Measurements from ENCODE around the gene LIF.

LIF gene

DNA sequence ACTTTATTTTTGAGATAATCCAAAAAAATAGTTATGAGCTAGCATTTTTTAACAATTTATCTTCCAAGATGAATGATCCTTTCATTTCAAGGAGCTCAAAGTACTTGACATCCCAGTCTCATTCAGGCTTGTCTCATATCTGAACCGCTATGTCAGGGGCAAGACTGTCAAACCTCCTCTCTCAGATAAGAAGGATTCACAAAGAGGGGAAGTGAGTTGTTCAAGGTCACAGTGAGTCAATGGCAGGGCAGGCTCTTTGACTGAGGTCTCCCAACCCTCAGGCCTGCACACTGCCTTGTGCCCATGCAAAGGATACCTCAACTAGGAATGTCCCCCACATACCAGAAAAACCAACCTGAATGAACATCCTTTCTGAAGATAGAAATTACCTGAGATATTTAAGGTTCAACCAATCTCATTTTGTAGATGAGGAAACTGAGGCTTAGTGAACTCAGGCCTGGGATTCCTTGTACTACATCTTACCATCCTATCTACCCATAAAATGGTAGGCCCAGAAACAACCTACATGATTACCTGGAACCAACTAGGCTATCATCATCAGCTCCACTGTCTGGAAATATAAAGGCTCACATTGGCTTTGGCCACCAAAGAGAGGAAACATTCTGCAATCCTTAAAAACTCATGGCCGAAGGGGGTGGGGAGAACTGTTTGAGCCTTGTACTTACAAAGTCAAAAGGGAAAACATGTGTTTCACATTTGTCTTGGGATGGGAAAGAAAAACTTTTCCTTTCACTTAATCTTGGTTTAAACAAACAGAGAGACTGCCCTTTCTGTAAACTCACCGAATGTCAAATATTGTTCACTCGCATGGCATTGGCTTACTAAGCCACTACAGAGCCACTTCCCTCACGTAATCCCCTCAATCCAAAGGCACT lies 51.1 kb downstream of the LIF start:
- Histone ChIP-seq H3K4me2 (ENCODE audit: low read depth, low read length, poor library complexity, severe bottlenecking) (no peak overlapping the region), H3K36me3 (ENCODE audit: low read length) (no peaks in the 10 kb centered on the region), H3K9me2 (replicated peaks; ENCODE audit: insufficient read depth, low read length) (no peaks in the 10 kb centered on the region), H4K20me1 (ENCODE audit: low read depth, low read length) (no peaks in the 10 kb centered on the region), H3K9ac (ENCODE audit: low read length) (no peak overlapping the region), H3K27me3 (ENCODE audit: low read length) (no peaks in the 10 kb centered on the region), H2AFZ (ENCODE audit: low read depth, low read length, severe bottlenecking) (no peak overlapping the region), H3K27ac (ENCODE audit: low read depth, low read length) (no peak overlapping the region), H3K79me2 (ENCODE audit: insufficient read depth, low read length) (no peaks in the 10 kb centered on the region), H3K4me3 (ENCODE audit: insufficient read depth, low read length, poor library complexity, severe bottlenecking) (no peak overlapping the region), H3F3A (ENCODE audit: insufficient read depth) (no peaks in the 10 kb centered on the region), H3K9me3 (ENCODE audit: insufficient read depth, low read length) (no peaks in the 10 kb centered on the region)
- TF ChIP-seq, protein P1, sequence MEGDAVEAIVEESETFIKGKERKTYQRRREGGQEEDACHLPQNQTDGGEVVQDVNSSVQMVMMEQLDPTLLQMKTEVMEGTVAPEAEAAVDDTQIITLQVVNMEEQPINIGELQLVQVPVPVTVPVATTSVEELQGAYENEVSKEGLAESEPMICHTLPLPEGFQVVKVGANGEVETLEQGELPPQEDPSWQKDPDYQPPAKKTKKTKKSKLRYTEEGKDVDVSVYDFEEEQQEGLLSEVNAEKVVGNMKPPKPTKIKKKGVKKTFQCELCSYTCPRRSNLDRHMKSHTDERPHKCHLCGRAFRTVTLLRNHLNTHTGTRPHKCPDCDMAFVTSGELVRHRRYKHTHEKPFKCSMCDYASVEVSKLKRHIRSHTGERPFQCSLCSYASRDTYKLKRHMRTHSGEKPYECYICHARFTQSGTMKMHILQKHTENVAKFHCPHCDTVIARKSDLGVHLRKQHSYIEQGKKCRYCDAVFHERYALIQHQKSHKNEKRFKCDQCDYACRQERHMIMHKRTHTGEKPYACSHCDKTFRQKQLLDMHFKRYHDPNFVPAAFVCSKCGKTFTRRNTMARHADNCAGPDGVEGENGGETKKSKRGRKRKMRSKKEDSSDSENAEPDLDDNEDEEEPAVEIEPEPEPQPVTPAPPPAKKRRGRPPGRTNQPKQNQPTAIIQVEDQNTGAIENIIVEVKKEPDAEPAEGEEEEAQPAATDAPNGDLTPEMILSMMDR (IDR thresholded peaks at IDR 0.05; ENCODE audit: insufficient read depth, low read length, poor library complexity, severe bottlenecking): no peak
- TF ChIP-seq EZH2phosphoT487 (conservative IDR thresholded peaks at IDR 0.05; ENCODE audit: low read length): no peak

DNA sequence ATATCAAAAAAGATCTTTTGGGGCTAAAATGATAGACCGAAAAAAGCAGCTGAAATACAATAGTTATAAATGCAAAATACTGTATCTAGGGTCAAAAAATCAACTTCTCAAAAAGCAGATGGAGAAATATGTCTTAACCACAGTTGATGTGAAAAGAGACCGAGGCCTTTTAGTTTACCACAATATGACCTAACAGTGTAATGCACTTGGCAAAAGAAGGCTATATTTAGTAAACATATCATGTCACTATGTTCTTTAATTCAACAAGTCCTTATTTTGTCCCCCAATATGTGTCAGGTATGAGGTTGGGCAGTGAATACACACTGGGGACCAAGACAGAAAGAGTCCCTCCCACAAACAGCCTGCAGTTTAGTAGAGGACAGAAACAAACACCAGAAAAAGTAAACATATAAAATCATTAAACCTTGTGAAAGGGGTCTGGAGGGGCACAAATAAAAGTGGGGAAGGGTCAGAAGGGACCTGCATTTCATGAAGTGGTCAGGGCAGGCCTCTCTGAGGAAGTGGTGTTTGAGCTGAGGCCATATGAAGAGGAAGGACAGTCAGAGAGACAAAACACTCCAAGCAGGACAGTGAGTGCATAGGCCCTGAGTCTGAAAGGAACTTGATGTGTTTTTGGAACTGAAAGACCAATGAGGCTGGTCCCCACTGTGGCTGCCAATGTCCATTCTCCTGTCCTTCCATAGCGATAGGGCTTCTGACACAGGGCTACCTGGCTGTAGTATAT lies 53.4 kb downstream of the LIF start:
- no peaks in the 10 kb centered on the region for H3K79me2 ChIP-seq (ENCODE audit: insufficient read depth, low read length)
- H2AFZ ChIP-seq (ENCODE audit: low read depth, low read length, severe bottlenecking): no peak overlapping the region

DNA sequence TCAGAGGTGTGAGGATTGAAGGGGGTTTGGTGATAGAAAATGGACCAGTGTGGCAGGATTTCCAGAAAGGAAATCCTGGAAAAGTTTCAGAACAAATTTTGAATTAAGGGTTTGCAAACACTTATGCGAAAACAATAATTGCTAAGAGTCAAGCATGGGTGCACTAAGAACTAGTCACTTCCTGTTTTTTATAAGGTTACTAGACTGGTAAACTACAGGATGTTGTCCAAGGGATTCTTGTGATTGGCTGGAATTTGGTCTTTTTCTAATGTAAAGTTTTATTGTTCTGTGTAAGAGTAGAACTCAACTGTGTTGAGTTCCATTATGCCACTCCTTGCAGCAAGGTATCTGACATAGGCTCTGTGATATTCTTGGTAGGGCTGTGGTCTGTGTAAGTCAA lies 54.1 kb downstream of the LIF start:
- Histone ChIP-seq H3K4me2 (ENCODE audit: low read depth, low read length, poor library complexity, severe bottlenecking) (no peak overlapping the region), H3K36me3 (ENCODE audit: low read length) (no peaks in the 10 kb centered on the region), H4K20me1 (ENCODE audit: low read depth, low read length) (no peaks in the 10 kb centered on the region), H3K27ac (ENCODE audit: low read depth, low read length) (no peak overlapping the region), H3K4me3 (ENCODE audit: insufficient read depth, low read length, poor library complexity, severe bottlenecking) (no peak overlapping the region), H3K79me2 (ENCODE audit: insufficient read depth, low read length) (no peaks in the 10 kb centered on the region), H3F3A (ENCODE audit: insufficient read depth) (no peaks in the 10 kb centered on the region), H3K9ac (ENCODE audit: low read length) (no peak overlapping the region), H2AFZ (ENCODE audit: low read depth, low read length, severe bottlenecking) (no peak overlapping the region), H3K9me2 (replicated peaks; ENCODE audit: insufficient read depth, low read length) (no peaks in the 10 kb centered on the region), H3K9me3 (ENCODE audit: insufficient read depth, low read length) (no peaks in the 10 kb centered on the region), H3K27me3 (ENCODE audit: low read length) (no peaks in the 10 kb centered on the region)
- TF ChIP-seq, protein P1 (IDR thresholded peaks at IDR 0.05; ENCODE audit: insufficient read depth, low read length, poor library complexity, severe bottlenecking): no peak
- TF ChIP-seq EZH2phosphoT487 (conservative IDR thresholded peaks at IDR 0.05; ENCODE audit: low read length): no peak

More for the DNA sequence above, 53.4 kb downstream of the LIF start:
- Histone ChIP-seq H3K9me3 (ENCODE audit: insufficient read depth, low read length) (no peaks in the 10 kb centered on the region), H3F3A (ENCODE audit: insufficient read depth) (no peaks in the 10 kb centered on the region), H3K4me2 (ENCODE audit: low read depth, low read length, poor library complexity, severe bottlenecking) (no peak overlapping the region), H4K20me1 (ENCODE audit: low read depth, low read length) (no peaks in the 10 kb centered on the region), H3K27me3 (ENCODE audit: low read length) (no peaks in the 10 kb centered on the region), H3K9ac (ENCODE audit: low read length) (no peak overlapping the region), H3K9me2 (replicated peaks; ENCODE audit: insufficient read depth, low read length) (no peaks in the 10 kb centered on the region), H3K36me3 (ENCODE audit: low read length) (no peaks in the 10 kb centered on the region), H3K4me3 (ENCODE audit: insufficient read depth, low read length, poor library complexity, severe bottlenecking) (no peak overlapping the region), H3K27ac (ENCODE audit: low read depth, low read length) (no peak overlapping the region)
- TF ChIP-seq EZH2phosphoT487 (conservative IDR thresholded peaks at IDR 0.05; ENCODE audit: low read length): no peak
- TF ChIP-seq, protein P1 (IDR thresholded peaks at IDR 0.05; ENCODE audit: insufficient read depth, low read length, poor library complexity, severe bottlenecking): no peak
